ENCODE data around the gene STAMBPL1.

The STAMBPL1 gene

DNA sequence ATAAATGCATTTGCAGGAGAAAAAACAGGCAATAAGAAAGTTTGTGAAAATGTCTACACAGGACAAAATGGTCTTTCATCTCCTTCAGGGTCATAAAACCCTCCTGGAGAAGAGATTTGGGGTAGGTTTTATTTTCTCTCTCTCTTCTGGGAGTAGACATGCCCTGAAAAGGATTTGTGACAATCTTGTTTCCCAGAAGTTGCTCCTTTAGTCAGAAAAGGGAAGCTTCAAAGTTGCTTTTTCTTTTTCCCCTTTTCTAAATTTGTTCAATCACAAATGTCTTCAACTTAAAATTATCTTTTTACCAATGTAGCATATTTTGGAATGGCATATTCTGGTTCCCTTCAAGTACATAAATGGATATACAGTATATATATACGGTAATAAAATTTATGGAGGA lies 19.0 kb upstream of the STAMBPL1 start:
- no peak for TF ChIP-seq CTCF (IDR thresholded peaks at IDR 0.05)

GRCh38 chr10:88865281-88865876 lies 14.7 kb upstream of the STAMBPL1 start:
- 0 out of 2 replicates have a peak, but pooled peaks have one; percentile 20 for TF ChIP-seq CTCF (IDR thresholded peaks at IDR 0.05)

- TF ChIP-seq CTCF (IDR thresholded peaks at IDR 0.05): no peak
Observed at GRCh38 chr10:88866454-88866853, 13.6 kb upstream of the STAMBPL1 start.

GRCh38 chr10:88870089-88870488 lies 10.0 kb upstream of the STAMBPL1 start:
- no peak for TF ChIP-seq CTCF (IDR thresholded peaks at IDR 0.05)

DNA sequence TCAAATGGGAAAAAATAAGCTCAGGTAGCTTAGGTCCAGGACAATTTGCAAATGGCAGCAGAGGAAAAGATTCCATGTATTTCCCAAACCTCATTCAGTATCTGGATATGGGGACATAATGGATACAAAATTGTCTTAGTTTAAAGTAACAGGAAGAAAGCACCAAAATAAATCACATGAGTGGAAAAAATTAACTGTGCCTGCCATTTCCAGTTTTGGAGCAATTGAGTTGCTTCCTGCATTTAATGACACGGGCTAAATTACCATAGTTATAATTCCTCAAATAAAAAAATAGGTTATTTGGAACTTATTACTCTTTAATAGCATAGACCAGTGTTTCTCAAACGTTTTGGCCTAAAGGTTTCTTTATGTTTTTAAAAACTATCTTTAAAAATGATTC lies 6.3 kb upstream of the STAMBPL1 start:
- no peak for TF ChIP-seq CTCF (IDR thresholded peaks at IDR 0.05)

- TF ChIP-seq CTCF (IDR thresholded peaks at IDR 0.05): no peak
Observed at GRCh38 chr10:88874281-88874680, 5.8 kb upstream of the STAMBPL1 start.

DNA sequence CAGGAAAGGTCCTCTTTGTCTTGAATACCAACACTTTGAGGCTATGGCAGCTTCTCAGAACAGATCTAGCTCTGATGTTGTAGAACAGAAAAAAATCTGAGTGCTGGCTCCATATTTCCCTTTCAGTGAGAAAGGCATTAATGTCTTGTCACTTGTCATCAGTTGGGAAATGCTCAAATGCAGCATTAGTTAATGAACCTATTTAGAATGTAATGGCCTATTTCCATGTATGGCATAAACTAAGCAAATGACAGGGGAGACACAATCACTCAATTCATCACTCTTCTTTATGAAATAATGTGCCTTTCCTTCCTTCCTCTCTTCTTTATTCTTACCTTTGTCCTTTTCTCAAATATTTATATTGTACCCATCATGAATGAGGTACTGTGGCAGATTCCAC lies 5.0 kb upstream of the STAMBPL1 start:
- TF ChIP-seq CTCF (IDR thresholded peaks at IDR 0.05): no peak

GRCh38 chr10:88877298-88877697 lies 2.7 kb upstream of the STAMBPL1 start:
- no peak for TF ChIP-seq CTCF (IDR thresholded peaks at IDR 0.05)
